ENCODE measurements around the gene G3BP1. TPM values are rescaled to one million over a fixed set of nuclear protein-coding genes. Genes with fewer than 3 reads are reported as not detected.
A peak's percentile ranks its signal among the peaks of the same experiment; 100 is the strongest.

G3BP1 gene
- total RNA-seq, 1 experiment from 2014 or later, result 290 TPM

DNA sequence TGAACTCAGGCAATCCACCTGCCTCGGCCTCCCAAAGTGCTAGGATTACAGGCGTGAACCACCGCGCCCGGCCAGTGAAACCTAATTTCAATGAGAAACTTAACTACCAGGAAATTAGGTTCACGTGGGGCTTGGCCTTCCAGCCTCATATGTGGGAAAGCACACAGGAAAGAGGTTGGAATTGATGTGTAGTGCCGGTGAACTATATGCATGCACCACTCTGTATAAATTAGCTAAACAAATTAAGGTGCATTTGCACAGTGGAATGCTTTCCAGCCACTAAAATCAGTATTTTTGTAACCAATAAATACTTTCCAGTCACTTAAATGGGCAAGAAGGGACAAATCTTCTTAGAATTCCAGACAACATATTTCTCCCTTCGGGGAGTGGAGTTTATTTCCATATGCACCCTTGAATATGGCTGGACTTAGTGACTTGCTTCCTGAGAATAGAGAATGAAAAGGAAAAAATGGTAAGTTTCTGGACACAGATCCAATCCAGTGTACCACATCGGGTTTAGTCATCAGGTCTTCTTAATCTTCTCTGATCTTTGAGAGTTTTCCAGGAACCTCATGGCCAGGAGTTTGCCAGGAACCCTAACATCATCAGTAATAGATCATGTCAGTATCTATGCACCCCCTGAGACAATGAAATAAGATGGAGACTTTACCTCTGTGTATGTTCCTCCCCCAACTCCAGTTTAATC is 38.2 kb upstream of the G3BP1 start:
- no TSS peak for BruUV-seq (replicated peaks)
- no peak for ATAC-seq
- Histone ChIP-seq H3K4me3 (ENCODE audit: low read depth in 2 of 2, low read length in 2 of 2) (no peak overlapping the region), H3K9me3 (ENCODE audit: control insufficient read depth, insufficient read depth, low read depth, low read length) (no peaks in the 10 kb centered on the region), H3K27me3 (ENCODE audit: control insufficient read depth, insufficient read depth, low read length) (no peaks in the 10 kb centered on the region), H3K36me3 (ENCODE audit: control insufficient read depth, insufficient read depth, low read length) (no peaks in the 10 kb centered on the region), H3K4me1 (ENCODE audit: control insufficient read depth, insufficient read depth, low read length) (0 out of 2 replicates have a peak, but pooled peaks cover 2% of the 10 kb centered on the region), H3K27ac (ENCODE audit: low read length) (peak overlapping the region; percentile 30; the same call in 1 of the 2 replicates)
- DNase-seq (ENCODE audit: low read depth, low spot score), result no peak
- ChIA-PET POLR2A (no interaction called here), CTCF (no interaction called here)
- intact Hi-C loops (cut with micrococcal nuclease; ENCODE audit: unreplicated experiment) (no loop called here), in situ Hi-C loops (cut with HindIII; ENCODE audit: low pct_unique_long_range_greater_than_20kb, low sequenced_read_pairs) (no loop called here)
- TF ChIP-seq POLR2AphosphoS5 (IDR thresholded peaks at IDR 0.05; ENCODE audit: low read depth, low read length) (no peak), TCF7L2 (IDR thresholded peaks at IDR 0.05; ENCODE audit: low read depth, low read length) (no peak)
- TF ChIP-seq, protein P1, sequence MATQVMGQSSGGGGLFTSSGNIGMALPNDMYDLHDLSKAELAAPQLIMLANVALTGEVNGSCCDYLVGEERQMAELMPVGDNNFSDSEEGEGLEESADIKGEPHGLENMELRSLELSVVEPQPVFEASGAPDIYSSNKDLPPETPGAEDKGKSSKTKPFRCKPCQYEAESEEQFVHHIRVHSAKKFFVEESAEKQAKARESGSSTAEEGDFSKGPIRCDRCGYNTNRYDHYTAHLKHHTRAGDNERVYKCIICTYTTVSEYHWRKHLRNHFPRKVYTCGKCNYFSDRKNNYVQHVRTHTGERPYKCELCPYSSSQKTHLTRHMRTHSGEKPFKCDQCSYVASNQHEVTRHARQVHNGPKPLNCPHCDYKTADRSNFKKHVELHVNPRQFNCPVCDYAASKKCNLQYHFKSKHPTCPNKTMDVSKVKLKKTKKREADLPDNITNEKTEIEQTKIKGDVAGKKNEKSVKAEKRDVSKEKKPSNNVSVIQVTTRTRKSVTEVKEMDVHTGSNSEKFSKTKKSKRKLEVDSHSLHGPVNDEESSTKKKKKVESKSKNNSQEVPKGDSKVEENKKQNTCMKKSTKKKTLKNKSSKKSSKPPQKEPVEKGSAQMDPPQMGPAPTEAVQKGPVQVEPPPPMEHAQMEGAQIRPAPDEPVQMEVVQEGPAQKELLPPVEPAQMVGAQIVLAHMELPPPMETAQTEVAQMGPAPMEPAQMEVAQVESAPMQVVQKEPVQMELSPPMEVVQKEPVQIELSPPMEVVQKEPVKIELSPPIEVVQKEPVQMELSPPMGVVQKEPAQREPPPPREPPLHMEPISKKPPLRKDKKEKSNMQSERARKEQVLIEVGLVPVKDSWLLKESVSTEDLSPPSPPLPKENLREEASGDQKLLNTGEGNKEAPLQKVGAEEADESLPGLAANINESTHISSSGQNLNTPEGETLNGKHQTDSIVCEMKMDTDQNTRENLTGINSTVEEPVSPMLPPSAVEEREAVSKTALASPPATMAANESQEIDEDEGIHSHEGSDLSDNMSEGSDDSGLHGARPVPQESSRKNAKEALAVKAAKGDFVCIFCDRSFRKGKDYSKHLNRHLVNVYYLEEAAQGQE (IDR thresholded peaks at IDR 0.05; ENCODE audit: insufficient read depth in 1 of 2, low read depth in 2 of 2, low read length in 1 of 2), result no peak
- TF ChIP-seq, protein P2, sequence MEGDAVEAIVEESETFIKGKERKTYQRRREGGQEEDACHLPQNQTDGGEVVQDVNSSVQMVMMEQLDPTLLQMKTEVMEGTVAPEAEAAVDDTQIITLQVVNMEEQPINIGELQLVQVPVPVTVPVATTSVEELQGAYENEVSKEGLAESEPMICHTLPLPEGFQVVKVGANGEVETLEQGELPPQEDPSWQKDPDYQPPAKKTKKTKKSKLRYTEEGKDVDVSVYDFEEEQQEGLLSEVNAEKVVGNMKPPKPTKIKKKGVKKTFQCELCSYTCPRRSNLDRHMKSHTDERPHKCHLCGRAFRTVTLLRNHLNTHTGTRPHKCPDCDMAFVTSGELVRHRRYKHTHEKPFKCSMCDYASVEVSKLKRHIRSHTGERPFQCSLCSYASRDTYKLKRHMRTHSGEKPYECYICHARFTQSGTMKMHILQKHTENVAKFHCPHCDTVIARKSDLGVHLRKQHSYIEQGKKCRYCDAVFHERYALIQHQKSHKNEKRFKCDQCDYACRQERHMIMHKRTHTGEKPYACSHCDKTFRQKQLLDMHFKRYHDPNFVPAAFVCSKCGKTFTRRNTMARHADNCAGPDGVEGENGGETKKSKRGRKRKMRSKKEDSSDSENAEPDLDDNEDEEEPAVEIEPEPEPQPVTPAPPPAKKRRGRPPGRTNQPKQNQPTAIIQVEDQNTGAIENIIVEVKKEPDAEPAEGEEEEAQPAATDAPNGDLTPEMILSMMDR (IDR thresholded peaks at IDR 0.05), result no peak

DNA sequence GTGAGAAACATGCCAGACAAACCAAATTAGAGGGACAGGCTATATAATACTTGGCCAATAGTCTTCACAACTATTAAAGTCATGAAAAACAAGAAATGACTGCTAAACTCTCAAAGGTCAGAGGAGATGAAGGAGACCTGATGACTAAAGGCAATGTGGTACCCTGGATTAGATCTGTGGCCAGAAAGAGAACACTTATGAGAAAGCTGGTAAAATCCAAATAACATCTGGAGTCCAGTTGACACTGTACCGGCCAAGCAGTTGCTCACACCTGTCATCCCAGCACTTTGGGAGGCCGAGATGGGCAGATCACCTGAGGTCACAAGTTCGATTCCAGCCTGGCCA is 37.7 kb upstream of the G3BP1 start:
- no peaks in the 10 kb centered on the region for H3K36me3 ChIP-seq (ENCODE audit: control insufficient read depth, insufficient read depth, low read length)
- intact Hi-C loops (cut with micrococcal nuclease; ENCODE audit: unreplicated experiment), result no loop called here
- no peak overlapping the region for H3K4me3 ChIP-seq (ENCODE audit: low read depth in 2 of 2, low read length in 2 of 2)
- no peak for DNase-seq (ENCODE audit: low read depth, low spot score)
- in situ Hi-C loops (cut with HindIII; ENCODE audit: low pct_unique_long_range_greater_than_20kb, low sequenced_read_pairs), result no loop called here
- H3K4me1 ChIP-seq (ENCODE audit: control insufficient read depth, insufficient read depth, low read length), result 0 out of 2 replicates have a peak, but pooled peaks cover 3% of the 10 kb centered on the region
- H3K27me3 ChIP-seq (ENCODE audit: control insufficient read depth, insufficient read depth, low read length), result no peaks in the 10 kb centered on the region
- peak overlapping the region; percentile 17; the same call in 1 of the 2 replicates for H3K27ac ChIP-seq (ENCODE audit: low read length)
- TF ChIP-seq, protein P2 (IDR thresholded peaks at IDR 0.05), result no peak
- TF ChIP-seq SIN3A (IDR thresholded peaks at IDR 0.05; ENCODE audit: borderline replicate concordance, insufficient read depth, low read depth, low read length), result no peak
- TF ChIP-seq POLR2AphosphoS5 (IDR thresholded peaks at IDR 0.05; ENCODE audit: low read depth, low read length), result no peak
- no peak for TF ChIP-seq TCF7L2 (IDR thresholded peaks at IDR 0.05; ENCODE audit: low read depth, low read length)
- TF ChIP-seq, protein P1 (IDR thresholded peaks at IDR 0.05; ENCODE audit: insufficient read depth in 1 of 2, low read depth in 2 of 2, low read length in 1 of 2), result no peak
- ChIA-PET CTCF (no interaction called here), POLR2A (no interaction called here)
- BruUV-seq (replicated peaks), result no TSS peak
- H3K9me3 ChIP-seq (ENCODE audit: control insufficient read depth, insufficient read depth, low read depth, low read length), result no peaks in the 10 kb centered on the region
- ATAC-seq, result no peak

Data from Panc1 (cell line).